SK-N-SH treated with all-trans-retinoic acid at 6 μM for 48 hours (cell line): ENCODE results near the gene ZNF829.

Source experiments
- ARNTL ChIP-seq: fragments of 450-650 bp; formaldehyde crosslinking; IDR thresholded peaks from 2 replicates; pipeline ENCODE4 v1.5.0; 2020; ENCODE audit warnings: low read depth, mild to moderate bottlenecking, moderate library complexity, borderline replicate concordance
- CSDC2 ChIP-seq: fragments of 250-450 bp; sonication (Bioruptor Pico); IDR thresholded peaks from 2 replicates; pipeline ENCODE4 v1.5.0; 2020; ENCODE audit warnings: mild to moderate bottlenecking, moderate library complexity
- CSRNP3 ChIP-seq: fragments of 250-450 bp; sonication (Bioruptor Pico); IDR thresholded peaks from 2 replicates; pipeline ENCODE4 v1.5.1; 2021; ENCODE audit warnings: mild to moderate bottlenecking, moderate library complexity
- GLIS3 ChIP-seq: fragments of 250-450 bp; sonication (Bioruptor Pico); IDR thresholded peaks from 2 replicates; pipeline ENCODE4 v1.5.0; 2020; ENCODE audit warnings: mild to moderate bottlenecking, moderate library complexity
- RARB ChIP-seq: fragments of 250-450 bp; sonication (Bioruptor Pico); IDR thresholded peaks from 2 replicates; pipeline ENCODE4 v1.8.0; 2021; ENCODE audit warnings: mild to moderate bottlenecking, moderate library complexity
- TOX ChIP-seq: fragments of 250-450 bp; sonication (Bioruptor Pico); IDR thresholded peaks from 2 replicates; pipeline ENCODE4 v1.8.0; 2021; ENCODE audit warnings: mild to moderate bottlenecking, moderate library complexity, borderline replicate concordance
- ZFP3 ChIP-seq: fragments of 250-450 bp; sonication (Bioruptor Pico); IDR thresholded peaks from 2 replicates; pipeline ENCODE4 v1.5.0; 2020; ENCODE audit warnings: mild to moderate bottlenecking, moderate library complexity
- ZFP30 ChIP-seq: fragments of 450-650 bp; formaldehyde crosslinking; IDR thresholded peaks from 2 replicates; pipeline ENCODE4 v1.5.0; 2022; ENCODE audit warnings: mild to moderate bottlenecking, moderate library complexity
- TF ChIP-seq, protein P1 (sequence below): fragments of 250-450 bp; sonication (Bioruptor Pico); IDR thresholded peaks from 2 replicates; pipeline ENCODE4 v1.5.0; 2020; ENCODE audit warnings: mild to moderate bottlenecking, moderate library complexity

DNA sequence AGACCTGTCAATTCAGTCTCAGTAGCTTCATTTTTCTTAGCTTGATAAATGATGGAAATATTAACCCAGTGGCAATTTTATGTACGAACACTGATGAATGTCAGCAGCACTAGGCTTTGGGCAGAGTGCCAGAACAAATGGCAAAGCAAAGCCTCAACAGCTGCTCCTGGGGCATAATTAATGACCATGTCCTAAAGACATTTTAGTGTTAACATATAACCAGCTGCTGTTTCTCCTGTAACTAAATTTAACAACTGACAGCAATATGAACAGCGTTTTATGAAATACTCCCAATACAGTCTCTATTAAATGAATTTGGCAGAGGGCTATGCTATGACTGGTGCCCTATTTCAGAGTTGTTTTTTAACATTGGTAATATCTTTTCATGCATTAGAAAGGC is 47.2 kb upstream of the ZNF829 start:
- TF ChIP-seq ZFP30 (CRISPR knock-in tag): no peak
- TF ChIP-seq CSDC2 (CRISPR knock-in tag): no peak
- TF ChIP-seq ZFP3 (CRISPR knock-in tag): no peak
- TF ChIP-seq, protein P1, sequence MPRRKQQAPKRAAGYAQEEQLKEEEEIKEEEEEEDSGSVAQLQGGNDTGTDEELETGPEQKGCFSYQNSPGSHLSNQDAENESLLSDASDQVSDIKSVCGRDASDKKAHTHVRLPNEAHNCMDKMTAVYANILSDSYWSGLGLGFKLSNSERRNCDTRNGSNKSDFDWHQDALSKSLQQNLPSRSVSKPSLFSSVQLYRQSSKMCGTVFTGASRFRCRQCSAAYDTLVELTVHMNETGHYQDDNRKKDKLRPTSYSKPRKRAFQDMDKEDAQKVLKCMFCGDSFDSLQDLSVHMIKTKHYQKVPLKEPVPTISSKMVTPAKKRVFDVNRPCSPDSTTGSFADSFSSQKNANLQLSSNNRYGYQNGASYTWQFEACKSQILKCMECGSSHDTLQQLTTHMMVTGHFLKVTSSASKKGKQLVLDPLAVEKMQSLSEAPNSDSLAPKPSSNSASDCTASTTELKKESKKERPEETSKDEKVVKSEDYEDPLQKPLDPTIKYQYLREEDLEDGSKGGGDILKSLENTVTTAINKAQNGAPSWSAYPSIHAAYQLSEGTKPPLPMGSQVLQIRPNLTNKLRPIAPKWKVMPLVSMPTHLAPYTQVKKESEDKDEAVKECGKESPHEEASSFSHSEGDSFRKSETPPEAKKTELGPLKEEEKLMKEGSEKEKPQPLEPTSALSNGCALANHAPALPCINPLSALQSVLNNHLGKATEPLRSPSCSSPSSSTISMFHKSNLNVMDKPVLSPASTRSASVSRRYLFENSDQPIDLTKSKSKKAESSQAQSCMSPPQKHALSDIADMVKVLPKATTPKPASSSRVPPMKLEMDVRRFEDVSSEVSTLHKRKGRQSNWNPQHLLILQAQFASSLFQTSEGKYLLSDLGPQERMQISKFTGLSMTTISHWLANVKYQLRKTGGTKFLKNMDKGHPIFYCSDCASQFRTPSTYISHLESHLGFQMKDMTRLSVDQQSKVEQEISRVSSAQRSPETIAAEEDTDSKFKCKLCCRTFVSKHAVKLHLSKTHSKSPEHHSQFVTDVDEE (CRISPR knock-in tag): no peak
- no peak for TF ChIP-seq TOX (CRISPR knock-in tag)
- no peak for TF ChIP-seq CSRNP3 (CRISPR knock-in tag)
- TF ChIP-seq RARB (CRISPR knock-in tag): no peak
- no peak for TF ChIP-seq GLIS3 (CRISPR knock-in tag)
- no peak for TF ChIP-seq ARNTL (CRISPR knock-in tag)
